Smooth muscle cell (in vitro differentiated cells): ENCODE results near the gene CMTR1. TPM values are rescaled to one million over a fixed set of nuclear protein-coding genes. Genes with fewer than 3 reads are reported as not detected.

Experiments
- DNase-seq: peaks from one replicate; lab custom pipeline; 2025; ENCODE audit not compliant: unreplicated experiment; lab: John Stamatoyannopoulos, UW
- H2AFZ ChIP-seq: fragments of 200-600 bp; sonication (generic); 2 replicates; pipeline ENCODE4 v1.6.0; 2016; ENCODE audit warnings: antibody characterized with exemption, low read depth, mild to moderate bottlenecking
- H3F3A ChIP-seq: fragments of 200-600 bp; sonication (generic); 2 replicates; pipeline ENCODE4 v1.6.0; 2017; ENCODE audit warnings: antibody characterized with exemption, low read depth
- H3K27ac ChIP-seq: fragments of 200-600 bp; sonication (generic); 2 replicates; pipeline ENCODE4 v1.5.1; 2016; ENCODE audit warnings: low read depth, mild to moderate bottlenecking
- H3K27me3 ChIP-seq: fragments of 200-600 bp; sonication (generic); 2 replicates; pipeline ENCODE4 v1.6.1; 2016; ENCODE audit warnings: low read depth, mild to moderate bottlenecking
- H3K36me3 ChIP-seq: fragments of 200-600 bp; sonication (generic); 2 replicates; pipeline ENCODE4 v1.5.1; 2016; ENCODE audit warnings: low read depth
- H3K4me1 ChIP-seq: fragments of 200-600 bp; sonication (generic); 2 replicates; pipeline ENCODE4 v1.5.1; 2016; ENCODE audit warnings: low read depth
- H3K4me2 ChIP-seq: fragments of 200-600 bp; sonication (generic); 2 replicates; pipeline ENCODE4 v1.6.0; 2016; ENCODE audit warnings: mild to moderate bottlenecking
- H3K4me3 ChIP-seq: fragments of 200-600 bp; sonication (generic); 2 replicates; pipeline ENCODE4 v1.5.1; 2016; ENCODE audit warnings: mild to moderate bottlenecking
- H3K79me2 ChIP-seq: fragments of 200-600 bp; sonication (generic); 2 replicates; pipeline ENCODE4 v1.6.0; 2016; ENCODE audit warnings: low read depth, mild to moderate bottlenecking
- H3K9ac ChIP-seq: fragments of 200-600 bp; sonication (generic); 2 replicates; pipeline ENCODE4 v1.6.0; 2016; ENCODE audit warnings: low read depth
- H3K9me3 ChIP-seq: fragments of 200-600 bp; sonication (generic); replicated peaks from 2 replicates; pipeline ENCODE4 v1.5.1; 2016; ENCODE audit warnings: low read depth
- H4K20me1 ChIP-seq: fragments of 200-600 bp; sonication (generic); 2 replicates; pipeline ENCODE4 v1.6.0; 2016; ENCODE audit warnings: low read depth
- CTCF ChIP-seq: fragments of 200-600 bp; sonication (generic); IDR thresholded peaks from 2 replicates; pipeline ENCODE4 v1.5.1; 2017; ENCODE audit warnings: borderline replicate concordance, mild to moderate bottlenecking, antibody characterized with exemption; ENCODE audit not compliant: insufficient read depth, poor library complexity, severe bottlenecking
- WGBS: methylation state at CpG from one replicate; pipeline ENCODE4 v1.1.7; 2016; ENCODE audit warnings: low lambda C conversion rate; 5-methylcytosine and 5-hydroxymethylcytosine counted together
- polyA plus RNA-seq: library from polyadenylated mRNA; unstranded; fragments of >200 nt; fragmentation: Nextera tagmentation; extraction: Ambion mirVana; gene quantifications from 2 replicates; pipeline ENCODE4 v1.2.1, GENCODE V29; 2016
- total RNA-seq: library from RNA; depleted of rRNA; stranded (reverse); fragments of >200 nt; gene quantifications from 2 replicates; pipeline ENCODE4 v1.2.3, GENCODE V29; 2014

CMTR1 gene
- total and polyA plus RNA-seq, 2 experiments from 2014 or later: 19.3 to 20.0 TPM

- H3K79me2 ChIP-seq: no peaks in the 10 kb centered on the region
- WGBS: 94% methylated on average over 18 of the region's 18 CpGs
- no peak for TF ChIP-seq CTCF
- H3K4me1 ChIP-seq: peaks cover 5% of the 10 kb centered on the region
- H3K9me3 ChIP-seq: no peaks in the 10 kb centered on the region
- H4K20me1 ChIP-seq: no peaks in the 10 kb centered on the region
- H2AFZ ChIP-seq: no peak overlapping the region
- no peak overlapping the region for H3K9ac ChIP-seq
- peaks cover 5% of the 10 kb centered on the region for H3K36me3 ChIP-seq
- no peaks in the 10 kb centered on the region for H3K27me3 ChIP-seq
- no peak for DNase-seq
- H3K27ac ChIP-seq: no peak overlapping the region
- no peaks in the 10 kb centered on the region for H3F3A ChIP-seq
- no peak overlapping the region for H3K4me2 ChIP-seq
- H3K4me3 ChIP-seq: no peak overlapping the region
These were observed 44.8 kb downstream of the CMTR1 start for GRCh38 chr6:37477656-37478435.

GRCh38 chr6:37478827-37479226 is 45.8 kb downstream of the CMTR1 start:
- Histone ChIP-seq H3K27me3 (no peaks in the 10 kb centered on the region), H3K27ac (no peak overlapping the region), H3K9me3 (no peaks in the 10 kb centered on the region), H3F3A (no peaks in the 10 kb centered on the region), H3K36me3 (peaks cover 5% of the 10 kb centered on the region), H3K9ac (no peak overlapping the region), H3K4me3 (no peak overlapping the region), H3K4me2 (no peak overlapping the region), H3K79me2 (no peaks in the 10 kb centered on the region), H2AFZ (no peak overlapping the region), H3K4me1 (peaks cover 5% of the 10 kb centered on the region), H4K20me1 (peaks cover 4% of the 10 kb centered on the region)
- 98% methylated on average over 7 of the region's 7 CpGs for WGBS
- no peak for TF ChIP-seq CTCF
- DNase-seq: no peak

- Histone ChIP-seq H3K27me3 (no peaks in the 10 kb centered on the region), H3K9me3 (no peaks in the 10 kb centered on the region), H3K9ac (no peak overlapping the region), H3K4me1 (peaks cover 5% of the 10 kb centered on the region), H2AFZ (no peak overlapping the region), H3K79me2 (no peaks in the 10 kb centered on the region), H3K4me3 (no peak overlapping the region), H3K27ac (no peak overlapping the region), H3K4me2 (no peak overlapping the region), H3F3A (no peaks in the 10 kb centered on the region), H3K36me3 (peaks cover under 1% of the 10 kb centered on the region), H4K20me1 (peaks cover 6% of the 10 kb centered on the region)
- 94% methylated on average over 6 of the region's 6 CpGs for WGBS
- DNase-seq: no peak
- no peak for TF ChIP-seq CTCF
These were observed 46.3 kb downstream of the CMTR1 start for GRCh38 chr6:37479266-37479854.
